ENCODE results near the gene AAGAB.

AAGAB gene

DNA sequence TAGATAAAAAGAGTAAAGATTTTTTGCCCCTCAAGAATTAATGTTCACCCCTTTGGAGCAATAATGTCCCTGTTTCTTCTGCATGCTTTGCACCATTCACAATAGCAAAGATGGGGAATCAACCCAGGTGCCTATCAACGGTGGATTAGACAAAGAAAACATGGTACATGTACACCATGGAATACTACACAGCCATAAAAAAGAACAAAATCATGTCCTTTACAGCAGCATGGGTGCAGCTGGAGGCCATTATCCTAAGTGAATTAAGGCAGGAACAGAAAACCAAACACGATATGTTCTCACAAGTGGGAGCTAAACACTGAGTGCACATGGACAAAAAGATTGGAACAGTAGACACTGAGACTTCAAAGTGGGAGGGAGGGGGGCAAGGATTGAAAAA, 35.2 kb downstream of the AAGAB start:
- no peak for DNase-seq
- in situ Hi-C loops (cut with HindIII; ENCODE audit: low pct_ligation_motif_present, low pct_unique_long_range_greater_than_20kb, low sequenced_read_pairs), result no loop called here

DNA sequence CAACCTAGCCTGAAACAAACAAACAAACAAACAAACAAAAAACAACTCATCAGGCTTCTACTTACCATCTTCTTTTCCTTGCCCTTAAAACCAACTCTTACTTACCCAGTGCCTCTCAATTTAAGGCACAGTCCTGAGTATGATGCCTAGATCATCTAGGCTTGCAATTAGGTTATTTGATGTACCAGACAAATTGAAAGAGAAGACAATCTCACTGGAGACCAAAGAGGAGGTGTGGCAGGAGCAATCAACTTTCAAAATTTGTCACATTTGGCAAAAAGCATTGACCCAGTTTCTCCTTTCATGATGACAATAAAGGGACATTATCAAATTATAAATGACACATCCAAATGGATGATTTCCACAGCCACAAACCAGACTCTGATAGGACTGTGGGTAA, 36.0 kb downstream of the AAGAB start:
- DNase-seq, result no peak
- in situ Hi-C loops (cut with HindIII; ENCODE audit: low pct_ligation_motif_present, low pct_unique_long_range_greater_than_20kb, low sequenced_read_pairs), result no loop called here

DNA sequence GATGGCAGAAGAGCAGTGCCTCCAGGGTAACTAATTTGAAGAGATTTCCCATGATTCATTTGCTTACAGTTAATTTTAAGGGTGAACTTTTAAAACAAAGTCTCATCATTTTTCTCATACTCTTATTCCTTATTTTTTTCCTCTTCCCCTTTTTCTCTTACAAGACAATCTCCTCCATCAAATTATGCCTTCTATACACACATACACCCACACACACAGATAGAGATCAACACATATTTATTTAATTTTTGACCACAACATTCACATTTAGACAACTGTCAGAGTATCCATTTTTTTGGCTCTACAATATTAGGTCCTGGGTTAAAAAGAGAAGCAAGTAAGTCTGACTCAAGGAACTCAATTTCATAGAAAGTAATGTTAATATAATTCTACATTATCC, 37.6 kb downstream of the AAGAB start:
- in situ Hi-C loops (cut with HindIII; ENCODE audit: low pct_ligation_motif_present, low pct_unique_long_range_greater_than_20kb, low sequenced_read_pairs), result no loop called here
- DNase-seq, result no peak

DNA sequence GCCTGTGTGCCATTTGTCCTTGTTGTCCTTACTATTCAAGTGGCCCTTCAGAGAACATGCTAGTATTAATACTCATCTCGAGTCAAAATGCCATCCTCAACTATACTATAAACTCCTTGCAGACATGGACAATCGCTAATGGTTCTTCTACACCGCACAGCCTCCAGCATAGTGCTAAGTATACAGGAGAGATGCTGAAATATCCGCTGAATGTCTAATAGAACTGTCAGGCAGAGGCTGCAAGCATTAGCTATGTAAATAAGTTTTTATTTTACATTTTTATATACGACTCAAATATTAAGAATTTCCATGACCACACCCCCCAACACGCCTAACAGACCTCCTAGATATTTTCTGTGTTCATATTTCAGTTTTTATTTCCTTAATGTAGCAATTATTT, 39.4 kb downstream of the AAGAB start:
- in situ Hi-C loops (cut with HindIII; ENCODE audit: low pct_ligation_motif_present, low pct_unique_long_range_greater_than_20kb, low sequenced_read_pairs), result no loop called here
- no peak for DNase-seq

DNA sequence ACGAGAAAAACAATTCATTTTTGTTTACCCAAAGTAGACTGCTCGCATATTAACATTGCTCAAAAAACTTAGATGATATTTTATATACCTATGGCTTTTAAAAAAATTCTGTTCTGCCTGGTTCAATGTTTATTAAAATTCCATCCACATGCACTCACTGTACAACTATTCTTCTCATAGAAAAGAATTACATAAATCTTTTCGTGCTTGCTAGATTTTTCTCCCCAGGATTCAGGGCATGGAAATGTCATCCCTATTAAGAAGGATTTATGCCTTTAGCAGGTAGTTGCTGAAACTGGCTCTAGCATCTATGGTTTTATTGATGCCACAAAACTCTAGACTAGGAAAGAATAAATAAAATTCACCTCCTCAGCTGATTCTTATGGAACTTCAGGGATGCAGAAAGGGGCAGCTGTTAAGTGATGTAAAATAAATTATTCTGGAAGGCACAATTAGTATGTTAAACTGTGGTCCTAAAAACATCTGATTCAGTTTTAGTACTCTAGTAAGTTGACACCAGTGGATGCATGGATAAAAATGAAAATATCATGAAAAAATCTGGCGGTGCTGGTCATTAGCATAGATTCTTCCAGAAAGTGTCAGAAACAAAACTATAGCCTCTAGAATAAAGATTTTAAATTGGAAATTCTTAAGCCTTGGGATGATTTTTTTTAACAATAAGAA, 41.6 kb downstream of the AAGAB start:
- in situ Hi-C loops (cut with HindIII; ENCODE audit: low pct_ligation_motif_present, low pct_unique_long_range_greater_than_20kb, low sequenced_read_pairs), result no loop called here
- DNase-seq, result no peak

DNA sequence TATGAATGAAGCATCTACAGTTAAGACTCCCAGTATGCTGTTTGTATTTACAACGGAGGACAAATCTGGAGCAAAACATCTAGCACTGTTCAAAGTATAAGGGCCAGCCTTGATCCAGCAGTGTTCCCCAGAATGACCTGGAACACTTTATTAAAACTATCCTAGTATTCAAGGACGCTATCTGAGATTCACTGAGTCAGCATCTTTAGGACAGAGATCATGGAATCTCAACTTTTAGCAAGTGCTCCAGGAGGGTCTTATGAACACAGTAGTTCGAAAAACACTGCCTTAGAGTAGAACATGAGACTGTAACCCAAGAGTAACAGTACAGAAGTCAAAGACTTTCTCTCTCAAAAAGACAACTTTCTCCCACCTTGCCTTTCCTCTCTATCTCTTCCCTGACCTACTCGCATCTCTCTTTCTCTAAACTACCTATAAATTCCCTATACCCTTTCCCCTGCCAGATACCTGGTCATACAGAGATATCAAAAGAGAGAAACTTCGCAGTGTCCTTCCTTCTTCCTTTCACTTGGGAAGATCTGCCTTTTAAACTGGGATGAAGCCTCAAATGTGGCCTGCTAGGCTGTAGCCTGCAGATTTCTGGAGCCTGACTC, 43.8 kb downstream of the AAGAB start:
- in situ Hi-C loops (cut with HindIII; ENCODE audit: low pct_ligation_motif_present, low pct_unique_long_range_greater_than_20kb, low sequenced_read_pairs), result no loop called here
- DNase-seq, result no peak

DNA sequence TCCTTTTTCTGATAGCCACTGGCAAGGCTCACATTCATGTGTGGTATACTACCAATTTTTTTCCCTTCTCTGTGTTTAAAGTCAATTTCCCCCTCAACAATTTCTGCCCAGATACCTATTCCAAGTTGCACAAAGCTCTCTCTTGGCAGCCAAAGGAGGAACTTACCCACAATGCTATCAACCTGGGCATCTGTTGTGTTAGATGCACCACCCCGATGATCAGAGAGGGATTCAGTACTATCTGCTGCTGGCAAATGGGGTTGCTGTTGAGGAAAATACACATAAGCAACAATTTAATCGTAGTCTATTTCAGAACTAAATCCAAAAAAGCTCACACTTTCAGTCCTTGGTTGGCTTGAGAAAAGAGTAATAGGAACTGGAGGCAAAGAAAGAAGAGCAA, 46.1 kb downstream of the AAGAB start:
- DNase-seq, result no peak
- in situ Hi-C loops (cut with HindIII; ENCODE audit: low pct_ligation_motif_present, low pct_unique_long_range_greater_than_20kb, low sequenced_read_pairs), result no loop called here

DNA sequence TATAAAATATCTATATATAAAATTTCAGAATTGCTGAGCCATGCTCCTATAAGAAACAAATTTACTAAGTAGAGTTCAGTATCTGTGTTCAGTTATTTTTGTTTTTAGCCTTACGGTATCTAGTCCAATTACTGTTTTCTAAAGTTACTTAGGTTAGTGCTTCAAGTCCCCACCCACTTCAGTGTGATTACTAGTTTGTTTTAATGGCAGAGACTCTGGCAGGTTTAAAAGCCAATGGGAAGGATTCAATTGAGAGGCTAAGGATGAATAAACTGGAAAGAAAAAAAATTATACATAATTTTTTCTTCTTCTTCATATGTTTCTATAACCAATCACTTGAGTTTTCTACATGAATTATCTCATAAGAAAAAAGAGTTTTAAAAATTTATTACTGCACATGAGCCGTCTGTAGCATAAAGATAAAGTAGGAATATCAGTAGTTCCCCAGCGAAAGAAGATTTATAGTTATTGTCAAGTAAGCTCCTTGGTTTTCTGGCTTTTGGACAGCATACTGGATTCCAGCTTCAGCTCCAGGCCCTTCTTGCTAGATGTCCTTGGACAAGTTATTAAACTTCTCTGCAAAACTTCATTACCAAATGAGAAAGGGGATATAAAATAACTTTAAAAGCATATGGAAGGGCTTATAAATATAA, 46.8 kb downstream of the AAGAB start:
- no peak for DNase-seq
- in situ Hi-C loops (cut with HindIII; ENCODE audit: low pct_ligation_motif_present, low pct_unique_long_range_greater_than_20kb, low sequenced_read_pairs), result no loop called here

DNA sequence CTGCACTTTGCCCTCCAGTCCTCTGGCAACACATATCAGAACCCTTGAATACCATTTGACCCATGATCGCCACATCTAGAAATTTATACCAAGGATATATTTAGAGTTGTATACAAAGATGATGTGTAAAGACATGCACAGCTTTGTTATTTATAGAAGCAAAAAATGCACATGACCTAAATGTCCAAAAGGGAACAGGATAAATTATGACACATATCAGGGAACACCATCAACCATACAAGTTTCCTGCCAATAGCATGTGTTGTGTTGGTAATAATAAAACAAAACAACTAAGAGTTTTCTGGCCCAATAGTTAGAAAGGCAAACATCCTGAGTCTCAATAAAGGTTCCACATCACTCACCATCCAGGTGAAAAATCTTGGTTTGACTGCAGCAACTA, 51.5 kb downstream of the AAGAB start:
- no peak for DNase-seq
- in situ Hi-C loops (cut with HindIII; ENCODE audit: low pct_ligation_motif_present, low pct_unique_long_range_greater_than_20kb, low sequenced_read_pairs), result no loop called here

DNA sequence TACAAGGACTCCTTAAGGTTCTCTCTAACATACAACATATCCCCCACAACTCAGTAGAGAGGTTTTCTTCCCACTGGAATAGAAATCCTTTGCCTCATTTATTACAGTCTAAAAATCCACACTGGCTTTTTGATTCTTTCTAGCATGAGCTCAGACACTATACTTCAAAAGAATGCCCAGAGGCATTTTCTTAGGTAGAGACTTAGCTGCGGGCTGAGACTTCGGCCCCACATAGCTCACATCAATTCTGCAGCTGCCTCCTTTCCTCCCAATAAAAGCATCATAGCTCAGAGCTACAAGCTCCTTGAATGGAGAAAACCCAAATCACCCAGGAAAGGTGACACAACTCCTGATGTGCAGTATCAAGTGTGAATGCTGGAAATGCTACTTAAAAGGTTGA, 52.4 kb downstream of the AAGAB start:
- in situ Hi-C loops (cut with HindIII; ENCODE audit: low pct_ligation_motif_present, low pct_unique_long_range_greater_than_20kb, low sequenced_read_pairs), result no loop called here
- DNase-seq, result no peak

DNA sequence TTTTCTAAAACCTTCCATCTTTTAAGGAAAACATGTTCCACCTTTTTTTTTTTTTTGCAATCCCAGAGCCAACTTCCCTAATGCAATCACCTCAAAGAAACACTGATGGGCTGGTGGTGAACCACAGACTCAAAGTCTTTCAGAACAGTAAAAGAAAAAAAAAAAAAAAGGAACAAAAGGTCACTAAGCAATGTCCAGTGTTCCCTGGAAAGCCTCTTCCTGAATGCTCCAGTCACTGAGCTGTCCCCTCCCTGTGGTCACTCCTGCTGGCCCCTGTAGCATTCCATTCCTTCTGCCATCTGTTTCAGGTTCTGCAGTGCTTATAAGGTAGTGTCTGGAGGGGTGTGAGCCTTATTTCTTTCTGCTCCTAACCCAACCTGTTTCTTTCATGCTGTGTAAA, 53.3 kb downstream of the AAGAB start:
- no peak for DNase-seq
- in situ Hi-C loops (cut with HindIII; ENCODE audit: low pct_ligation_motif_present, low pct_unique_long_range_greater_than_20kb, low sequenced_read_pairs), result no loop called here

DNA sequence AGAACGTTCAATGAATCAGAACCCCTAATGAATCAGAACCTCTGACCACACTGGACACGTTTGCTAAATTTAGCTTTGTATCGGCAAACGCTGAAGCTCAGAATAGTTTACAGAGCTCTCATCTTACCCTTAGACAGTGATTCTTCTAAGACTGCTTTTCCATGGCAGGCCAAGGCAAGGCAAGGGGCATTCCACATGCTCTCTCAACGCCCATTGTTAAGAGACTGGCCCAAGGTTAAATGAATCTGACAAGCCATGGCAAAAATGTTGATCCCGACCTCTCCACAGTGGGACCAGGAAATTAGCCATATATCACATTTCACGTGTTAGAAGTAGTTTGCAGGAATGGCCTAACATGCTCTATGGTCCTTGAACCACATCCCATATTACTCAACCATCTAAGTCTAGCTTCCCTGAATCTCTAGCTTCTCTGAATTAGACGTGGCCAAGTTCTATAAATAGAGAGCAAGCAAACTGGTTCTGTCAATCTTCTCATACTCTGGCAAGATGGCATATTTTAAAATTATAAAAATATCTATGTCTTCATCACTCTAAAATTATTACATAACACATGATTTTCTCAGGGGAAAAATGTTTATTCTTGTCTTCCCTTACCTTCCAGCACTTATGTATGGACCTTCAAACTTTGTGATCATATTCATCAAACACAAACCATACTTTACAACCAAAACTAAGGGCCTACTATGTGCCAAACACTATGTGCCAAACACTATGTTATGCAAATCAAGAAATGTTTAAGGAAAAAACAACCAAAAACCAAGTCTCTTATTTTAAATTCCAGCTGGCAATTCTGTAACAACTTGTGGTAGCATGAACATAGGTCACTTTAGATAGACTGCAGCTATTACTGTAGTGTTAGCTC, 54.3 kb downstream of the AAGAB start:
- in situ Hi-C loops (cut with HindIII; ENCODE audit: low pct_ligation_motif_present, low pct_unique_long_range_greater_than_20kb, low sequenced_read_pairs), result no loop called here
- no peak for DNase-seq

DNA sequence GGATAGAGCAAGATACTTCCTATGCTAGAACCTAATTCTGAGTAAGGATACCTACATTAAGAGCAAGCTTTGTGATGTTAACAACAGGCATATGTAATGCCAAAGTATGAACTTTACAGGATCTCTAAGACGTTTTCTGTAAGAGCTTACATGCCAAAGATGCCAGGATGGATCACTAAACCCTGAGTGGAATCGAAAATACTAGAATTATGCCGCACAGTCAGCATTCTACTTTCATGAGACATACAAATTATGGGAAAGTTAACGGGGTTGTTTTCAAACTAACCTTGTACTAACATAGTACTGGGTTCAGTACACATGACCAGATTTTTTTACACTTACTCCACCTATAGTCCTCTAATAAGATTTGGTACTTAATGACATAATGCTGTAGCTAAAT, 55.1 kb downstream of the AAGAB start:
- DNase-seq, result no peak
- in situ Hi-C loops (cut with HindIII; ENCODE audit: low pct_ligation_motif_present, low pct_unique_long_range_greater_than_20kb, low sequenced_read_pairs), result no loop called here

DNA sequence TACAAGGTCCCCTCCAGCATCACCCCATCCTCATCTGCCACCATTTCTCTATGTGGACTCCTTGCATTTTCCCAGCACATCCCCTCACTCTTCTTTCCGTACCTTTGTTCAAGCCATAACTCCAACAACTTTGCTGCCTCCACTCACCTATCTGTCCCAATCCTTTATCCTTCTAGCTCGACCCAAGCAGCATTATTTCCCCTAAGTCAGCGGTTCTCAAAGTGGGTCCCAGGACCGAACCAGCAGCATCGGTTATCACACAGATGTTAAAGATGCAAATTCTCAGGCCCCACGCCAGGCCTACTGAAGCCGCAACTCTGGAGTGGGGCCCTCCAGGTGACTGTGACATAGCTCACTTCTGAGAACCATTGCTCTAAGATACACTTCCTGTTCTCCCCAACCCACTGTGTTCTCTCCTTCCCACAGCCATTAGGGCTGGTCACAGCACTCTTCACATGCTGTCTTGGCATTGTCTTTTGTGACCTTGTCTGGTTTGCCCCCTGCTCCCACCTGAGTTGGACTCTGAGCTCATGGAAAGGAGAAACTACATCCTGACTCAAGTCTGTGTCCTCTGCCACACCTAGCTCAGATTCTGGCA, 56.2 kb downstream of the AAGAB start:
- DNase-seq, result no peak
- in situ Hi-C loops (cut with HindIII; ENCODE audit: low pct_ligation_motif_present, low pct_unique_long_range_greater_than_20kb, low sequenced_read_pairs), result no loop called here

DNA sequence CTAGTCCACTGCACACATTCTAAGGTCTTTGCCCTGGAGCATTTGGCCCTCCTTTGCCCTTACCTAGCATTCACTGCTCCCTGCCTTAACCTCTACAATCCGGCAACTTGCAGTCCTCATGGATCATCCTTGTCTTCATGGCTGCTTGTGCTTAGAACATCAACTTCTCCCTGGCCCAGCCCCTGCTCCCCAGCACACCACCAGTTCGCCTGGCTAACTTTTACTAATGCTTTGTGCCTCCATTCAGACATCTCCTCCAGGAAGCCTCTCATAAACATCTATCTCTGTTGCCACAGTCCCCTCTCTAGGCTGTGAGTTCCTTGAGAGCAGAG, 57.1 kb downstream of the AAGAB start:
- DNase-seq, result no peak
- in situ Hi-C loops (cut with HindIII; ENCODE audit: low pct_ligation_motif_present, low pct_unique_long_range_greater_than_20kb, low sequenced_read_pairs), result no loop called here

DNA sequence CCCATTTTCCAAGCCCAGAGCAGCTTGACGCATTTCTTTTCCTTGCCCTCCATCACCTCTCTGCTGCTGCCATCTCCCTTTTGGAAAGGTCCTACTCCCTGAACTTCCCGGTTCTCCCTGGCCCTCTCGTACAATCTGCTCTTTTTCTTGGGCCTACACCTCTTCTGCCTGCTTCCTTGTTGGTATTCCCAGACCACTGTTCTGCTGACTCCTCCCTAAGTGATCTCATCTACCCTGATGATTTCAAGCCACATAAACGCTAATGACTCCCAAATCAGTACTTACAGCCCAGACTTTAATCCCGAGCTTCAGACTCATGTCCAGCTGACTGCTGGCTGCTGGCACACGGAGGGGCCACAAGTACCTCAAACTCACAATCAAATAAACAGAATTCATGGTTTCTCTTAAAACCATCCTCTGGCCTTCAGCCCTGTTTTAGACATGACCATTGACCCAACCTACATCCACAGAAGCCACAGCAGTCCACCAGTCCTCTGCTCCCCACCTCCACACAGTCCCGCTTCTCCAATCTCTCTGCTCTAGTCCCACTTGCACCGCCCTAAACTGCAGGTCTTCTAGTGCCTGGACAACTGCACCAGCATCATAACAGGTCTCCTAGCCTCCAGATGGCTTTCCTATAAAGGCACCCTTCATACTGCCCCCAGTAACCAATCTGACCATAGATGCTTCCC, 57.6 kb downstream of the AAGAB start:
- no peak for DNase-seq
- in situ Hi-C loops (cut with HindIII; ENCODE audit: low pct_ligation_motif_present, low pct_unique_long_range_greater_than_20kb, low sequenced_read_pairs), result no loop called here

DNA sequence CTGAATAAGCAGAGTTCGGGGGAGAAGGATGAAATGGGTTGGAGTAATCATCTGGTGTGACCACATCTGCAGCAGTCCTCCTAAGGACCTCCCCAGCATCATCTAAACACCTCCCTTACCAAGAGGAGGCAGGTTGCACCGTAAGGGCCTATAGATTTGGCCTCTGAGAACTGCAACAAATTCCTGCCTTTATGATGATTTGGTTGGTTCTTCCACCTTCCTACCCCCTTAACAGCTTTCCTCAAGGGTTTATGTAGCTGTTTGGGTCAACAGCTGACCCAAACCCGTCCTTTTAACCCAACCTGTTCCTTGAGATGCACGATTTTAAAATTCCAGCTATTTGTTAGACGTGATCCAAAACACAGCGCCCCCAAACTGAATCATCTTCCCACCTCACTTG, 58.2 kb downstream of the AAGAB start:
- in situ Hi-C loops (cut with HindIII; ENCODE audit: low pct_ligation_motif_present, low pct_unique_long_range_greater_than_20kb, low sequenced_read_pairs), result no loop called here
- DNase-seq, result no peak

DNA sequence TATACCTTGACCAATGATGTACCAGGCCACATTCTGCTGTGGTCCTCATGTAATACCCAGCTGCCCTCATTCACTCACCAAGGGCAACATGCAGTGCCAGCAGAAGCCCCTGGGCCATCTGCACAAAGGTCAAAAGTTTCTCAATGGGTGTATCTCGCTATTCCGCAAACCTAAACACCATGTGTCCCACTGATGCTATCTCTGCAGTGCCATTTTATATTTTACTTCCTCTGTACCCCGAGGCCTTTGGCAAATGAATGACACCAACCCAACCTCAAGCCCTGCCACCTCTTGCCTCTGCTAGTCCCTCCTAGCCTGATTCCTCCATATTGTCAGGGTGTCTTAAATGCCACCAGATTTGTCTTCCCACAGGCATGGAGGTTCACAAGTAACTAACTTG, 59.2 kb downstream of the AAGAB start:
- in situ Hi-C loops (cut with HindIII; ENCODE audit: low pct_ligation_motif_present, low pct_unique_long_range_greater_than_20kb, low sequenced_read_pairs), result no loop called here
- no peak for DNase-seq
